ENCODE results near the gene LRIG1.

The LRIG1 gene

GRCh38 chr3:66500576-66501482 lies at the start of gene LRIG1:
TSS of gene LRIG1 (minus strand) at chr3:66501022. CDS start at chr3:66500407, 615 bp downstream.
- DNase-seq = peak; percentile 98 to 100 (median 99)
- intact Hi-C loops (cut with DNase I) = loop anchor here (2.0 to 10.0 kb wide), 2 partner anchors 94 to 314 kb away; no protein-coding TSS in a partner anchor

- intact Hi-C loops (cut with DNase I) = no loop called here
- DNase-seq = no peak
Measured at GRCh38 chr3:66544619-66545429, 44.0 kb upstream of the LRIG1 start.

GRCh38 chr3:66542153-66542552 lies 41.3 kb upstream of the LRIG1 start:
- DNase-seq = no peak
- intact Hi-C loops (cut with DNase I) = no loop called here

GRCh38 chr3:66539466-66539989 lies 38.7 kb upstream of the LRIG1 start:
- intact Hi-C loops (cut with DNase I) = no loop called here
- DNase-seq = no peak

GRCh38 chr3:66538390-66538789 lies 37.6 kb upstream of the LRIG1 start:
- no peak for DNase-seq
- intact Hi-C loops (cut with DNase I) = no loop called here

- DNase-seq = peak in 24 of 42 donors; percentile 8 to 58 (median 20)
- intact Hi-C loops (cut with DNase I) = no loop called here
Measured at GRCh38 chr3:66537735-66538134, 36.9 kb upstream of the LRIG1 start.

GRCh38 chr3:66536791-66537190 lies 36.0 kb upstream of the LRIG1 start:
- intact Hi-C loops (cut with DNase I) = no loop called here
- DNase-seq = no peak

GRCh38 chr3:66534304-66534845 lies 33.6 kb upstream of the LRIG1 start:
- no peak for DNase-seq
- intact Hi-C loops (cut with DNase I) = no loop called here

GRCh38 chr3:66532613-66533012 lies 31.8 kb upstream of the LRIG1 start:
- no peak for DNase-seq
- intact Hi-C loops (cut with DNase I) = no loop called here

- DNase-seq = no peak
- intact Hi-C loops (cut with DNase I) = no loop called here
Measured at GRCh38 chr3:66532160-66532587, 31.4 kb upstream of the LRIG1 start.

GRCh38 chr3:66531256-66531655 lies 30.4 kb upstream of the LRIG1 start:
- no peak for DNase-seq
- intact Hi-C loops (cut with DNase I) = no loop called here

GRCh38 chr3:66527246-66527645 lies 26.4 kb upstream of the LRIG1 start:
- intact Hi-C loops (cut with DNase I) = no loop called here
- no peak for DNase-seq

GRCh38 chr3:66525771-66526170 lies 24.9 kb upstream of the LRIG1 start:
- intact Hi-C loops (cut with DNase I) = no loop called here

GRCh38 chr3:66520724-66521123 lies 19.9 kb upstream of the LRIG1 start:
- DNase-seq = no peak
- intact Hi-C loops (cut with DNase I) = no loop called here

More at GRCh38 chr3:66525771-66526170, 24.9 kb upstream of the LRIG1 start:
- DNase-seq = no peak

- intact Hi-C loops (cut with DNase I) = no loop called here
- no peak for DNase-seq
Measured at GRCh38 chr3:66518644-66519043, 17.8 kb upstream of the LRIG1 start.

- intact Hi-C loops (cut with DNase I) = no loop called here
- DNase-seq = no peak
Measured at GRCh38 chr3:66518126-66518525, 17.3 kb upstream of the LRIG1 start.

GRCh38 chr3:66517241-66517640 lies 16.4 kb upstream of the LRIG1 start:
- DNase-seq = no peak
- intact Hi-C loops (cut with DNase I) = no loop called here

GRCh38 chr3:66508461-66508860 lies 7.6 kb upstream of the LRIG1 start:
- intact Hi-C loops (cut with DNase I) = loop anchor here (10.0 kb wide), 1 partner anchor 306 kb away; no protein-coding TSS in a partner anchor
- no peak for DNase-seq
